Stomach (tissue), 9 donors: ENCODE measurements around the gene DHRS7. TPM values are rescaled to one million over a fixed set of nuclear protein-coding genes. Genes with fewer than 3 reads are reported as not detected.

Source experiments
- DNase-seq, 2 donors: peaks; one replicate each; pipeline versions ENCODE4 v3.0.0 to v3.0.0-alpha.2; 2013 to 2019
- H3K27ac ChIP-seq, 5 donors: fragments of 200-600 bp in 4 of 5; sonication (generic) in 4 of 5; one replicate each; pipeline ENCODE4 v1.5.1; 2013 to 2019; ENCODE audit warnings: mild to moderate bottlenecking in 1 of 5, moderate library complexity in 1 of 5
- H3K27me3 ChIP-seq, 3 donors: fragments of 200-600 bp; sonication (generic); one replicate each; pipeline ENCODE4 v1.5.1; 2017 to 2019; ENCODE audit warnings: mixed run types in 1 of 3
- H3K36me3 ChIP-seq, 4 donors: fragments of 200-600 bp; sonication (generic); 1 replicate in 3 of 4; 2 replicates in 1 of 4; pipeline ENCODE4 v1.5.1; 2016 to 2019
- H3K4me1 ChIP-seq, 4 donors: fragments of 200-600 bp; sonication (generic); one replicate each; pipeline ENCODE4 v1.5.1; 2016 to 2019
- H3K4me3 ChIP-seq, 4 donors: fragments of 200-600 bp; sonication (generic) in 3 of 4; one replicate each; pipeline ENCODE4 v1.5.1; 2016 to 2019; ENCODE audit warnings: mild to moderate bottlenecking in 1 of 4
- H3K9me3 ChIP-seq, 4 donors: fragments of 200-600 bp; sonication (generic); one replicate each; pipeline ENCODE4 v1.5.1; 2016 to 2019
- CTCF ChIP-seq, 7 experiments: fragments of 450-650 bp in 4 of 7; fragments of 200-600 bp in 3 of 7; sonication (generic) in 3 of 7; IDR thresholded peaks; one replicate each; pipeline ENCODE4 v1.5.1; 2016 to 2019; ENCODE audit warnings: antibody characterized with exemption in 7 of 7, control low read depth in 2 of 7, mild to moderate bottlenecking in 1 of 7
- EP300 ChIP-seq: sonication (generic); formaldehyde crosslinking; IDR thresholded peaks from one replicate; pipeline ENCODE4 v1.6.1; 2017; ENCODE audit warnings: antibody characterized with exemption
- POLR2A ChIP-seq, 4 donors: fragments of 450-650 bp; IDR thresholded peaks; one replicate each; pipeline ENCODE4 v1.6.1; 2016; ENCODE audit warnings: antibody characterized with exemption in 4 of 4, control low read depth in 2 of 4, mild to moderate bottlenecking in 1 of 4, moderate library complexity in 1 of 4
- POLR2AphosphoS5 ChIP-seq, 3 donors: sonication (generic); formaldehyde crosslinking; IDR thresholded peaks; one replicate each; pipeline ENCODE4 v1.6.1; 2016; ENCODE audit warnings: antibody characterized with exemption in 3 of 3
- WGBS, 5 donors: extraction: QIAGEN DNeasy Blood & Tissue Kit in 3 of 5; methylation state at CpG; one replicate each; pipeline versions ENCODE4 v1.1.5 to v1.1.7; 2013 to 2018; 5-methylcytosine and 5-hydroxymethylcytosine counted together
- intact Hi-C: fragments of 100-400 bp; cut with DNase I; formaldehyde crosslinking; loops from one replicate; pipeline ENCODE4 v1.15.1; 2023; ENCODE audit warnings: low total_unique reads
- polyA plus RNA-seq, 3 donors: library from polyadenylated mRNA; stranded (reverse); fragments of 200-250 nt; gene quantifications; one replicate each; pipeline ENCODE4 v1.2.3, GENCODE V29; 2013
- total RNA-seq, 5 donors: library from RNA; depleted of rRNA; stranded (reverse); fragments of >200 nt; gene quantifications; one replicate each; pipeline versions ENCODE4 v1.1.0 to v1.2.3, GENCODE V29; 2014 to 2016
- donor health status: healthy with polysubstance abuse.
- donor health status: Bipolar disorder and iron deficiency.
- donor health status: healthy.

The DHRS7 gene
- total and polyA plus RNA-seq, 8 donors = 26.6 to 322 (median 102) TPM

GRCh38 chr14:60154671-60155070 lies 10.5 kb downstream of the DHRS7 start:
- no peaks in the 10 kb centered on the region for H3K27me3 ChIP-seq
- TF ChIP-seq POLR2A (IDR thresholded peaks at IDR 0.05) (no peak), EP300 (no peak), CTCF (IDR thresholded peaks at IDR 0.05) (no peak), POLR2AphosphoS5 (IDR thresholded peaks at IDR 0.05) (no peak)
- no peak overlapping the region for H3K4me3 ChIP-seq
- intact Hi-C loops = no loop called here
- H3K36me3 ChIP-seq = peaks cover 15 to 56% (median 43%) of the 10 kb centered on the region in 4 donors
- peaks cover 0 to 77% (median 39%) of the 10 kb centered on the region in 4 donors for H3K4me1 ChIP-seq
- H3K27ac ChIP-seq = peak overlapping the region in 3 of 5 donors; percentile 2 to 58 (median 4)
- 86 to 97% (median 92%) methylated on average over 2 of the region's 2 CpGs for WGBS, 5 donors
- no peaks in the 10 kb centered on the region for H3K9me3 ChIP-seq
- DNase-seq = no peak

GRCh38 chr14:60153991-60154390 lies 11.2 kb downstream of the DHRS7 start:
- Histone ChIP-seq H3K27me3 (no peaks in the 10 kb centered on the region), H3K9me3 (no peaks in the 10 kb centered on the region), H3K27ac (peak overlapping the region in 3 of 5 donors; percentile 2 to 58 (median 4)), H3K4me1 (peaks cover 0 to 71% (median 36%) of the 10 kb centered on the region in 4 donors), H3K4me3 (no peak overlapping the region), H3K36me3 (peaks cover 15 to 63% (median 49%) of the 10 kb centered on the region in 4 donors)
- TF ChIP-seq POLR2AphosphoS5 (IDR thresholded peaks at IDR 0.05) (no peak), CTCF (IDR thresholded peaks at IDR 0.05) (no peak), EP300 (no peak), POLR2A (IDR thresholded peaks at IDR 0.05) (no peak)
- intact Hi-C loops = no loop called here
- no peak for DNase-seq
- 72 to 94% (median 80%) methylated on average over 3 of the region's 3 CpGs for WGBS, 5 donors

GRCh38 chr14:60151715-60152114 lies 13.5 kb downstream of the DHRS7 start:
- Histone ChIP-seq H3K9me3 (no peaks in the 10 kb centered on the region), H3K4me1 (peaks cover 0 to 50% (median 21%) of the 10 kb centered on the region in 4 donors), H3K27me3 (no peaks in the 10 kb centered on the region), H3K36me3 (peaks cover 18 to 86% (median 72%) of the 10 kb centered on the region in 4 donors), H3K27ac (peak overlapping the region in 4 of 5 donors; percentile 27 to 76 (median 52)), H3K4me3 (no peak overlapping the region)
- DNase-seq = peak; percentile 59 to 70
- intact Hi-C loops = no loop called here
- 41 to 57% (median 50%) methylated on average over 3 of the region's 3 CpGs for WGBS, 5 donors
- TF ChIP-seq POLR2AphosphoS5 (IDR thresholded peaks at IDR 0.05) (peak in 2 of 3 donors; percentile 36 to 71), CTCF (IDR thresholded peaks at IDR 0.05) (no peak), EP300 (no peak), POLR2A (IDR thresholded peaks at IDR 0.05) (no peak)

GRCh38 chr14:60134702-60135101 lies 30.5 kb downstream of the DHRS7 start:
- intact Hi-C loops = no loop called here
- Histone ChIP-seq H3K4me3 (no peak overlapping the region), H3K4me1 (no peaks in the 10 kb centered on the region), H3K36me3 (peaks cover 0 to 10% (median 8%) of the 10 kb centered on the region in 4 donors), H3K27me3 (no peaks in the 10 kb centered on the region), H3K9me3 (no peaks in the 10 kb centered on the region), H3K27ac (no peak overlapping the region)
- TF ChIP-seq POLR2A (IDR thresholded peaks at IDR 0.05) = no peak
- no peak for TF ChIP-seq CTCF (IDR thresholded peaks at IDR 0.05)
- no peak for TF ChIP-seq EP300
- no peak for TF ChIP-seq POLR2AphosphoS5 (IDR thresholded peaks at IDR 0.05)
- DNase-seq = no peak
- WGBS, 5 donors = 93 to 96% (median 95%) methylated on average over 3 of the region's 3 CpGs
